ENCODE data around the gene GABRB1. TPM values are rescaled to one million over a fixed set of nuclear protein-coding genes. Genes with fewer than 3 reads are reported as not detected.

GABRB1 gene
- total RNA-seq, 1 donor from 2014 or later, result not detected

- Histone ChIP-seq H3K4me3 (no peak overlapping the region), H3K4me1 (no peaks in the 10 kb centered on the region), H3K9me3 (no peaks in the 10 kb centered on the region), H3K27me3 (no peaks in the 10 kb centered on the region), H3K27ac (no peak overlapping the region), H3K36me3 (no peaks in the 10 kb centered on the region)
- DNase-seq (ENCODE audit: extremely low spot score in 2 of 2), result no peak
- intact Hi-C loops (cut with DNase I), result no loop called here
- TF ChIP-seq CTCF (IDR thresholded peaks at IDR 0.05) (no peak), POLR2A (IDR thresholded peaks at IDR 0.05) (no peak)
Observed at GRCh38 chr4:47010347-47010911, 20.9 kb upstream of the GABRB1 start.

GRCh38 chr4:47010912-47011446, 20.4 kb upstream of the GABRB1 start:
- no peak overlapping the region for H3K27ac ChIP-seq
- H3K4me3 ChIP-seq, result no peak overlapping the region
- H3K36me3 ChIP-seq, result no peaks in the 10 kb centered on the region
- H3K4me1 ChIP-seq, result no peaks in the 10 kb centered on the region
- H3K27me3 ChIP-seq, result no peaks in the 10 kb centered on the region
- no peaks in the 10 kb centered on the region for H3K9me3 ChIP-seq
- TF ChIP-seq POLR2AphosphoS5 (IDR thresholded peaks at IDR 0.05; ENCODE audit: insufficient read depth in 1 of 2, low read depth in 1 of 2), result no peak
- TF ChIP-seq POLR2A (IDR thresholded peaks at IDR 0.05), result no peak
- no peak for TF ChIP-seq CTCF (IDR thresholded peaks at IDR 0.05)
- DNase-seq (ENCODE audit: extremely low spot score in 2 of 2), result no peak
- intact Hi-C loops (cut with DNase I), result no loop called here

DNA sequence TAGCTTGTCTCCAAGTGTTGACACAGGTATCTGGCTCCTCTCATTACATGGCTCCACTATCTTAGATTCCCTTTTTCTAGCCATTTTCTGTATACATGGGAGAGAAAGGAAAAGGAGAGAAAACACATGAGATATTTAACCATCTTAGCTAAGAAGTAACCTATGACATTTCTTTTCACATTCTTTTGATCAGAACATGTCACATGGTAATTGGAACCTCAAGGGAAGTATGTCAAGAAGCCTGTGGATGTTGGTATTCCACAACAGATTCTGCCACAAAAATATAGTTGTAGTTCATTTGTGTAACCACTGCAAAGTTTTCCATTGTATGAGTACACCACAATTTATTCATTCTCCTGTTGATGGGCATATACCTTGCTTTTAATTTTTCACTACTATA, 18.7 kb upstream of the GABRB1 start:
- DNase-seq (ENCODE audit: extremely low spot score in 2 of 2), result no peak
- Histone ChIP-seq H3K4me1 (no peaks in the 10 kb centered on the region), H3K27me3 (no peaks in the 10 kb centered on the region), H3K4me3 (no peak overlapping the region), H3K9me3 (no peaks in the 10 kb centered on the region), H3K36me3 (no peaks in the 10 kb centered on the region), H3K27ac (no peak overlapping the region)
- intact Hi-C loops (cut with DNase I), result no loop called here
- TF ChIP-seq CTCF (IDR thresholded peaks at IDR 0.05) (no peak), POLR2A (IDR thresholded peaks at IDR 0.05) (no peak), POLR2AphosphoS5 (IDR thresholded peaks at IDR 0.05; ENCODE audit: insufficient read depth in 1 of 2, low read depth in 1 of 2) (no peak)

DNA sequence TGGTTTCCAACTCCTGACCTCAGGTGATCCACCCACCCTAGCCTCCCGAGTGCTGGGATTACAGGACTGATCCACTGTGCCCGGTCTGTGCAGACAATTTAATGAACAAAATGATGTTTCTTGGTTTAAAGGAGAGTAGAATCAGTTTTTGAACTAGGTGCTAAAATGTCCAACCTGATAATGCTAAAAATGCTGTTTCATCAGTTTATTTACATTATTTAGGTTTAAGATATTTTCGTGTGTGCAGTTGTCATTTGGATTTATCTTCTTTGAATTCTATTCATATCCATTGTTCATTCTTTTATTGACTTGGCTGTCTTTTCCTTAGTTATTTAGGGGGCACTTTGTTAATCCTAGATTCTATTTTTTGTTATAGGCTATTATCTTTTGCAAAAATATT, 18.0 kb upstream of the GABRB1 start:
- H3K4me3 ChIP-seq, result no peak overlapping the region
- no peak for TF ChIP-seq CTCF (IDR thresholded peaks at IDR 0.05)
- TF ChIP-seq POLR2AphosphoS5 (IDR thresholded peaks at IDR 0.05; ENCODE audit: insufficient read depth in 1 of 2, low read depth in 1 of 2), result no peak
- TF ChIP-seq POLR2A (IDR thresholded peaks at IDR 0.05), result no peak
- no peaks in the 10 kb centered on the region for H3K9me3 ChIP-seq
- H3K27me3 ChIP-seq, result no peaks in the 10 kb centered on the region
- intact Hi-C loops (cut with DNase I), result no loop called here
- H3K4me1 ChIP-seq, result no peaks in the 10 kb centered on the region
- no peaks in the 10 kb centered on the region for H3K36me3 ChIP-seq
- DNase-seq (ENCODE audit: extremely low spot score in 2 of 2), result no peak
- no peak overlapping the region for H3K27ac ChIP-seq

- Histone ChIP-seq H3K27ac (no peak overlapping the region), H3K4me1 (no peaks in the 10 kb centered on the region), H3K9me3 (no peaks in the 10 kb centered on the region), H3K27me3 (no peaks in the 10 kb centered on the region), H3K36me3 (no peaks in the 10 kb centered on the region), H3K4me3 (no peak overlapping the region)
- no peak for DNase-seq (ENCODE audit: extremely low spot score in 2 of 2)
- TF ChIP-seq POLR2A (IDR thresholded peaks at IDR 0.05) (no peak), CTCF (IDR thresholded peaks at IDR 0.05) (no peak), POLR2AphosphoS5 (IDR thresholded peaks at IDR 0.05; ENCODE audit: insufficient read depth in 1 of 2, low read depth in 1 of 2) (no peak)
- intact Hi-C loops (cut with DNase I), result no loop called here
Observed at GRCh38 chr4:47017081-47017480, 14.3 kb upstream of the GABRB1 start.

All from vagina (tissue), 2 donors.